Measurements from ENCODE around the gene S100P.

S100P gene

GRCh38 chr4:6686104-6686787 is 7.4 kb upstream of the S100P start:
- Histone ChIP-seq H3K36me3 (ENCODE audit: control insufficient read depth, insufficient read depth, low read length) (no peaks in the 10 kb centered on the region), H3K27me3 (replicated peaks; ENCODE audit: control insufficient read depth, insufficient read depth, low read length) (no peaks in the 10 kb centered on the region; the same call in 1 of the 2 replicates), H3K4me3 (replicated peaks; ENCODE audit: low read depth, low read length) (no peak overlapping the region)
- TF ChIP-seq CTCF (IDR thresholded peaks at IDR 0.05; ENCODE audit: insufficient read depth, low read length, poor library complexity, severe bottlenecking) = no peak
- no peak for DNase-seq (ENCODE audit: extremely low read depth, insufficient read length)

GRCh38 chr4:6687947-6688878 is 5.5 kb upstream of the S100P start:
- no peak for TF ChIP-seq CTCF (IDR thresholded peaks at IDR 0.05; ENCODE audit: insufficient read depth, low read length, poor library complexity, severe bottlenecking)
- Histone ChIP-seq H3K27me3 (replicated peaks; ENCODE audit: control insufficient read depth, insufficient read depth, low read length) (no peaks in the 10 kb centered on the region; the same call in 1 of the 2 replicates), H3K36me3 (ENCODE audit: control insufficient read depth, insufficient read depth, low read length) (no peaks in the 10 kb centered on the region), H3K4me3 (replicated peaks; ENCODE audit: low read depth, low read length) (no peak overlapping the region)
- DNase-seq (ENCODE audit: extremely low read depth, insufficient read length) = no peak

GRCh38 chr4:6688879-6689505 is 4.7 kb upstream of the S100P start:
- TF ChIP-seq CTCF (IDR thresholded peaks at IDR 0.05; ENCODE audit: insufficient read depth, low read length, poor library complexity, severe bottlenecking) = no peak
- Histone ChIP-seq H3K4me3 (replicated peaks; ENCODE audit: low read depth, low read length) (no peak overlapping the region), H3K36me3 (ENCODE audit: control insufficient read depth, insufficient read depth, low read length) (no peaks in the 10 kb centered on the region), H3K27me3 (replicated peaks; ENCODE audit: control insufficient read depth, insufficient read depth, low read length) (no peaks in the 10 kb centered on the region; the same call in 1 of the 2 replicates)
- no peak for DNase-seq (ENCODE audit: extremely low read depth, insufficient read length)

GRCh38 chr4:6689506-6689960 is 4.1 kb upstream of the S100P start:
- Histone ChIP-seq H3K27me3 (replicated peaks; ENCODE audit: control insufficient read depth, insufficient read depth, low read length) (no peaks in the 10 kb centered on the region; the same call in 1 of the 2 replicates), H3K4me3 (replicated peaks; ENCODE audit: low read depth, low read length) (no peak overlapping the region), H3K36me3 (ENCODE audit: control insufficient read depth, insufficient read depth, low read length) (no peaks in the 10 kb centered on the region)
- no peak for DNase-seq (ENCODE audit: extremely low read depth, insufficient read length)
- TF ChIP-seq CTCF (IDR thresholded peaks at IDR 0.05; ENCODE audit: insufficient read depth, low read length, poor library complexity, severe bottlenecking) = no peak

- DNase-seq (ENCODE audit: extremely low read depth, insufficient read length) = no peak
- no peak for TF ChIP-seq CTCF (IDR thresholded peaks at IDR 0.05; ENCODE audit: insufficient read depth, low read length, poor library complexity, severe bottlenecking)
- no peaks in the 10 kb centered on the region for H3K36me3 ChIP-seq (ENCODE audit: control insufficient read depth, insufficient read depth, low read length)
- no peak overlapping the region for H3K4me3 ChIP-seq (replicated peaks; ENCODE audit: low read depth, low read length)
- no peaks in the 10 kb centered on the region for H3K27me3 ChIP-seq (replicated peaks; ENCODE audit: control insufficient read depth, insufficient read depth, low read length)
These were observed 1.3 kb upstream of the S100P start for GRCh38 chr4:6692379-6692778.
